Neural crest cell (in vitro differentiated cells): ENCODE results near the gene RHEB. TPM values are rescaled to one million over a fixed set of nuclear protein-coding genes. Genes with fewer than 3 reads are reported as not detected.

ENCODE experiments used
- DNase-seq: peaks from one replicate; pipeline ENCODE4 v3.0.0; 2021; ENCODE audit warnings: low read depth, mixed read lengths, low spot score
- H3K27ac Mint-ChIP-seq: one replicate; pipeline ENCODE4 v1.8.0; 2021; ENCODE audit warnings: mild to moderate bottlenecking, mixed read lengths; ENCODE audit not compliant: unreplicated experiment
- H3K27me3 Mint-ChIP-seq: 2 replicates; pipeline ENCODE4 v1.8.0; 2021; ENCODE audit warnings: low read depth, mild to moderate bottlenecking, mixed read lengths
- H3K36me3 Mint-ChIP-seq: 2 replicates; pipeline ENCODE4 v1.8.0; 2021; ENCODE audit warnings: low read depth, mild to moderate bottlenecking, mixed read lengths
- H3K4me1 Mint-ChIP-seq: 2 replicates; pipeline ENCODE4 v1.8.0; 2021; ENCODE audit warnings: mixed read lengths
- H3K4me3 Mint-ChIP-seq: one replicate; pipeline ENCODE4 v1.8.0; 2021; ENCODE audit warnings: mild to moderate bottlenecking, mixed read lengths
- H3K9me3 Mint-ChIP-seq: 2 replicates; pipeline ENCODE4 v1.8.0; 2021; ENCODE audit warnings: mixed read lengths
- total RNA-seq: library from RNA; stranded (reverse); gene quantifications from 2 replicates; pipeline ENCODE4 v1.2.1, GENCODE V29; 2021
- TF ChIP-seq, protein P1 (sequence below): fragments of 200-600 bp; sonication (generic); conservative IDR thresholded peaks from 2 replicates; pipeline ENCODE4 v1.5.0; 2021; ENCODE audit warnings: antibody characterized with exemption, mild to moderate bottlenecking

The RHEB gene
- total RNA-seq, 1 donor from 2014 or later: 92.9 TPM

DNA sequence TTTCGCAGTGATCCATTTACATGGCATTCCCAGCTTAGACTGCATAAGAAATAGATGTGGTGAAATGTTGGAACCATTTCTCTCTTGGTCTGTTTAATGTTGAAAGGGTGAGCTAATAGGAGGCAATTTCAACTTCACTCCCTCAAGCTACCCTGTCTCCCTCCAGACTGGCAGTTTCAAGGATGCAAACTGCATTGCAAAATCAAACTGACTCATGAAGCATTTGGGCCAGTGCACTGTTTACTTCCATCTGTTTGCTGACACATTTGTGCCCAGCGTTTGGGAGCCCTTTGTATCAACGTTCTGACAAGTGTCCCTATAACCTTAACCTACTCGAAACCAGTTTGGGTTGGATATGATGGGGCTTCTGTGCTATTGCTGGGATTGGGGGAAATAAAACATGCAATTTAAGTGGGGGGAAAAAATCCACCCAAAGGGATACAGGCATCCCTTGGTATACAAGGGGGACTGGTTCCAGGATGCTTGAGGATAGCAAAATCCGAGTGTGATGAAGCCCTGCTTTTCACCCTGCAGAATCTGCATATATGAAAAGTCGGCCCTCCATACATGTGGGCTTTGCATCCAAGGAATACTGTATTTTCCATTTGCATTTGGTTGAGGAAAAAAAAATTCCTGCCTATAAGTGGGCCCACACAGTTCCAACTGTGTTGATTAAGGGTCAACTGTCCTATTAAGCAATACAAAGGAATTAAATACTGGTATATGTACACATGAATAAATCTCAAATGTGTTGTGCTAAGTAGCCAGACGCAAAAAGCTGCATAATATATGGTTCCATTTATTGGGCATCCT lies 15.6 kb downstream of the RHEB start:
- peaks cover 32% of the 10 kb centered on the region for H3K4me1 Mint-ChIP-seq
- TF ChIP-seq, protein P1, sequence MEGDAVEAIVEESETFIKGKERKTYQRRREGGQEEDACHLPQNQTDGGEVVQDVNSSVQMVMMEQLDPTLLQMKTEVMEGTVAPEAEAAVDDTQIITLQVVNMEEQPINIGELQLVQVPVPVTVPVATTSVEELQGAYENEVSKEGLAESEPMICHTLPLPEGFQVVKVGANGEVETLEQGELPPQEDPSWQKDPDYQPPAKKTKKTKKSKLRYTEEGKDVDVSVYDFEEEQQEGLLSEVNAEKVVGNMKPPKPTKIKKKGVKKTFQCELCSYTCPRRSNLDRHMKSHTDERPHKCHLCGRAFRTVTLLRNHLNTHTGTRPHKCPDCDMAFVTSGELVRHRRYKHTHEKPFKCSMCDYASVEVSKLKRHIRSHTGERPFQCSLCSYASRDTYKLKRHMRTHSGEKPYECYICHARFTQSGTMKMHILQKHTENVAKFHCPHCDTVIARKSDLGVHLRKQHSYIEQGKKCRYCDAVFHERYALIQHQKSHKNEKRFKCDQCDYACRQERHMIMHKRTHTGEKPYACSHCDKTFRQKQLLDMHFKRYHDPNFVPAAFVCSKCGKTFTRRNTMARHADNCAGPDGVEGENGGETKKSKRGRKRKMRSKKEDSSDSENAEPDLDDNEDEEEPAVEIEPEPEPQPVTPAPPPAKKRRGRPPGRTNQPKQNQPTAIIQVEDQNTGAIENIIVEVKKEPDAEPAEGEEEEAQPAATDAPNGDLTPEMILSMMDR: no peak
- H3K4me3 Mint-ChIP-seq: no peak overlapping the region
- no peaks in the 10 kb centered on the region for H3K9me3 Mint-ChIP-seq
- H3K27ac Mint-ChIP-seq: no peak overlapping the region
- H3K27me3 Mint-ChIP-seq: no peaks in the 10 kb centered on the region
- DNase-seq: no peak
- peaks cover 2% of the 10 kb centered on the region for H3K36me3 Mint-ChIP-seq

DNA sequence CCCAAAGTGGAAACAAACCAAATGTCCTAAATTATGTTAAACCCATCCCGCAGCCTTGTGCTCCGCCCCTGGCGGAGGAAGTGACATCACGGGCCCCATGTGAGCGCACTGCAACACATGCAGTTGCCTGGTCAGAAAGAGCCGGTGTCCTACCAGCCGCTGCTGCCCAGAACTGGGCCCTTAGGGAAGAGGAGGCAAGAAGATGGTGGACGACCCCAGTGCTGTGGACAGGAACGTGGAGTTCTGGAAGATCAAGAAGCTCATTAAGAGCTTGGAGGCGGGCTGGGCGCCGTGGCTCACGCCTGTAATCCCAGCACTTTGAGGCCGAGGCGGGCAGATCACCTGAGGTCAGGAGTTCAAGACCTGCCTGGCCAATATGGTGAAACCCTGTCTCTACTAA lies 18.0 kb downstream of the RHEB start:
- TF ChIP-seq, protein P1: no peak
- Mint-ChIP-seq H3K4me3 (no peak overlapping the region), H3K9me3 (no peaks in the 10 kb centered on the region), H3K4me1 (peaks cover 19% of the 10 kb centered on the region), H3K27ac (no peak overlapping the region), H3K36me3 (peaks cover 2% of the 10 kb centered on the region), H3K27me3 (no peaks in the 10 kb centered on the region)
- no peak for DNase-seq

DNA sequence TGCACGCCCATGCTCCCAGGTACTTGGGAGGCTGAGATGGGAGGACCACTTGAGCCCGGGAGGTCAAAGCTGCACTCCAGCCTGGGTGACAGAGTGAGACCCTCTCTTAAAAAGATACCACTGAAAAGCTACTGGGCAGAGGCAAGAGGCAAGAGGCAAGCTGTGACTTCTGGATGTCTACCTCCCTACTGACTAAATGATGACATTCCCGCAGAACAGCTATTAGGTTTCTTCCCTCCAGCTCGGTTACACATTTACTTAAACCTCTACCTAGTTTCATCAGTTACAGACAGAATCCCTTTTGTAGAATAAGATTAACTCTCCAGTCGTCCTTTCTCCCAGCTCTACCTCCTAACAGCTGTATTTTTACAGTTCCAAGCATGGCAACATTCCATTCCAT lies 21.2 kb downstream of the RHEB start:
- H3K4me1 Mint-ChIP-seq: peaks cover 42% of the 10 kb centered on the region
- H3K9me3 Mint-ChIP-seq: no peaks in the 10 kb centered on the region
- peaks cover 2% of the 10 kb centered on the region for H3K36me3 Mint-ChIP-seq
- H3K4me3 Mint-ChIP-seq: no peak overlapping the region
- H3K27ac Mint-ChIP-seq: no peak overlapping the region
- DNase-seq: no peak
- no peaks in the 10 kb centered on the region for H3K27me3 Mint-ChIP-seq
- TF ChIP-seq, protein P1: no peak

DNA sequence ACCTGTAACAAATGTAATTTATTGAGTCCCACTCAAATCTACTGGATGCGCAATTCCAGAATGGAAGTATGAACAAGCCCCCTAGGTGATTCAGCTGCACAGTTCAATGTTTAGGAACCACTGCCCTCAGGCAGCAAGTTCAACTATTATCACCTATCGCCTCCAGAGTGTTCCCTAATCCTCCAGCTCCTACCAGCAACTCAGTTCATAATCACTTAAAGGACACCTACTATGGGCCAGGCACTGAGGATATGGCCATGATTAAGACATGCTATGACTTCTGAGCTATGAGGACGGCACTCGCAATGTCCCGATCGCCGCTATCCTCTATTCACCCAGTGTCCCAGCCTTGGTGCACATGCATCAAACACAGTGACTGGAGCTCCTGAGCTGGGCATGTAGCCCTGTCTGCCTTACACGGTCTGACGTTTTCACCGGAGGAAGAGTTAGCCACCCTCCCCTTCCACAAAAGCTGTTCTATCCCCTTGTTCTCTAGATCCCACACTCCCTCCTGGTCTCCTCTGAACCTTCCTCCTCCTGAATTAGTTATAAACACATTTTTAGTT lies 22.3 kb downstream of the RHEB start:
- peaks cover 2% of the 10 kb centered on the region for H3K36me3 Mint-ChIP-seq
- H3K27me3 Mint-ChIP-seq: no peaks in the 10 kb centered on the region
- DNase-seq: no peak
- TF ChIP-seq, protein P1: no peak
- no peaks in the 10 kb centered on the region for H3K9me3 Mint-ChIP-seq
- no peak overlapping the region for H3K4me3 Mint-ChIP-seq
- H3K4me1 Mint-ChIP-seq: peaks cover 43% of the 10 kb centered on the region
- H3K27ac Mint-ChIP-seq: no peak overlapping the region

DNA sequence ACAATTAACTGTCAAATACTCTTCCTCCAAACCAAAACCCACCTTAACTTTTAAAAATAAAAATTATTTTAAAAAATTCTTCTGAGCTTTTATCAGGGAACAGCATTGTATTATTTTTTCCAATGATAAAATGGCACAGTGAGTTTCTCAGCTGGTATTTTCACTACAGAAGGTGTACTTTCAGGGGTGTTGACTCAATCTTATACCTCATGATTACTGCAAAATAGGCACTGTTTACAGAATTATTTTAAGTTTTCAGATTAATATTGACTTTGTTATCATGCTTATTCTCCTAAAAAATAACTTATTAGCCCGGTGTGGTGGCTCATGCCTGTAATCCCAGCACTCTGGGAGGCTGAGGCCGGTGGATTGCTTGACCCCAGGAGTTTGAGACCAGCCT lies 24.3 kb downstream of the RHEB start:
- H3K27me3 Mint-ChIP-seq: no peaks in the 10 kb centered on the region
- no peak overlapping the region for H3K4me3 Mint-ChIP-seq
- H3K9me3 Mint-ChIP-seq: no peaks in the 10 kb centered on the region
- TF ChIP-seq, protein P1: no peak
- no peak for DNase-seq
- H3K36me3 Mint-ChIP-seq: peaks cover 2% of the 10 kb centered on the region
- peaks cover 49% of the 10 kb centered on the region for H3K4me1 Mint-ChIP-seq
- H3K27ac Mint-ChIP-seq: no peak overlapping the region
